ENCODE measurements around the gene IGF1R.
"Not testable (repeated sequence)": the region's sequence is repeated elsewhere in the genome, so short reads cannot be mapped to it uniquely, and the experiment has no call there.

IGF1R gene

GRCh38 chr15:98956796-98957553 is 308.6 kb downstream of the IGF1R start:
- Histone ChIP-seq H3K27me3 (ENCODE audit: control insufficient read depth in 1 of 2, insufficient read depth in 2 of 2, low read length in 2 of 2) (no peaks in the 10 kb centered on the region), H3K27ac (ENCODE audit: low read depth, low read length) (no peak overlapping the region), H3K9ac (ENCODE audit: low read depth in 1 of 2, low read length in 2 of 2) (no peak overlapping the region), H3K4me3 (ENCODE audit: low read depth in 1 of 2, low read length in 2 of 2) (no peak overlapping the region), H3K4me1 (ENCODE audit: control insufficient read depth in 1 of 2, insufficient read depth in 2 of 2, low read length in 2 of 2) (peaks cover 0 to 4% of the 10 kb centered on the region in 2 donors), H3K36me3 (ENCODE audit: control insufficient read depth in 1 of 2, insufficient read depth in 2 of 2, low read length in 2 of 2) (peaks cover 16 to 45% of the 10 kb centered on the region in 2 donors), H3K9me3 (ENCODE audit: control insufficient read depth in 1 of 2, low read length in 2 of 2) (peaks cover 6 to 7% of the 10 kb centered on the region in 2 donors)

DNA sequence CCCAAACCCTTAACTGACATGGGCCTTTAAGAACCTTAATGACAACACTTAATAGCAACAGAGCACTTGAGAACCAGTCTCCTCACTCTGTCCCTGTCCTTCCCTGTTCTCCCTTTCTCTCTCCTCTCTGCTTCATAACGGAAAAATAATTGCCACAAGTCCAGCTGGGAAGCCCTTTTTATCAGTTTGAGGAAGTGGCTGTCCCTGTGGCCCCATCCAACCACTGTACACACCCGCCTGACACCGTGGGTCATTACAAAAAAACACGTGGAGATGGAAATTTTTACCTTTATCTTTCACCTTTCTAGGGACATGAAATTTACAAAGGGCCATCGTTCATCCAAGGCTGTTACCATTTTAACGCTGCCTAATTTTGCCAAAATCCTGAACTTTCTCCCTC is 309.3 kb downstream of the IGF1R start:
- no peak overlapping the region for H3K27ac ChIP-seq (ENCODE audit: low read depth, low read length)
- H3K4me1 ChIP-seq (ENCODE audit: control insufficient read depth in 1 of 2, insufficient read depth in 2 of 2, low read length in 2 of 2): no peaks in the 10 kb centered on the region
- no peaks in the 10 kb centered on the region for H3K27me3 ChIP-seq (ENCODE audit: control insufficient read depth in 1 of 2, insufficient read depth in 2 of 2, low read length in 2 of 2)
- no peak overlapping the region for H3K9ac ChIP-seq (ENCODE audit: low read depth in 1 of 2, low read length in 2 of 2)
- peaks cover 7 to 10% of the 10 kb centered on the region in 2 donors for H3K9me3 ChIP-seq (ENCODE audit: control insufficient read depth in 1 of 2, low read length in 2 of 2)
- no peak overlapping the region for H3K4me3 ChIP-seq (ENCODE audit: low read depth in 1 of 2, low read length in 2 of 2)
- H3K36me3 ChIP-seq (ENCODE audit: control insufficient read depth in 1 of 2, insufficient read depth in 2 of 2, low read length in 2 of 2): peaks cover 17 to 48% of the 10 kb centered on the region in 2 donors

GRCh38 chr15:98958076-98958475 is 309.7 kb downstream of the IGF1R start:
- peaks cover 7 to 11% of the 10 kb centered on the region in 2 donors for H3K9me3 ChIP-seq (ENCODE audit: control insufficient read depth in 1 of 2, low read length in 2 of 2)

GRCh38 chr15:98958918-98959639 is 310.7 kb downstream of the IGF1R start:
- Histone ChIP-seq H3K9me3 (ENCODE audit: control insufficient read depth in 1 of 2, low read length in 2 of 2) (peaks cover 7 to 11% of the 10 kb centered on the region in 2 donors), H3K4me1 (ENCODE audit: control insufficient read depth in 1 of 2, insufficient read depth in 2 of 2, low read length in 2 of 2) (no peaks in the 10 kb centered on the region), H3K9ac (ENCODE audit: low read depth in 1 of 2, low read length in 2 of 2) (no peak overlapping the region), H3K36me3 (ENCODE audit: control insufficient read depth in 1 of 2, insufficient read depth in 2 of 2, low read length in 2 of 2) (peaks cover 17 to 50% of the 10 kb centered on the region in 2 donors), H3K27me3 (ENCODE audit: control insufficient read depth in 1 of 2, insufficient read depth in 2 of 2, low read length in 2 of 2) (no peaks in the 10 kb centered on the region), H3K27ac (ENCODE audit: low read depth, low read length) (no peak overlapping the region), H3K4me3 (ENCODE audit: low read depth in 1 of 2, low read length in 2 of 2) (no peak overlapping the region)

More at GRCh38 chr15:98958076-98958475, 309.7 kb downstream of the IGF1R start:
- no peaks in the 10 kb centered on the region for H3K27me3 ChIP-seq (ENCODE audit: control insufficient read depth in 1 of 2, insufficient read depth in 2 of 2, low read length in 2 of 2)
- peaks cover 17 to 50% of the 10 kb centered on the region in 2 donors for H3K36me3 ChIP-seq (ENCODE audit: control insufficient read depth in 1 of 2, insufficient read depth in 2 of 2, low read length in 2 of 2)
- no peak overlapping the region for H3K27ac ChIP-seq (ENCODE audit: low read depth, low read length)
- no peaks in the 10 kb centered on the region for H3K4me1 ChIP-seq (ENCODE audit: control insufficient read depth in 1 of 2, insufficient read depth in 2 of 2, low read length in 2 of 2)
- H3K9ac ChIP-seq (ENCODE audit: low read depth in 1 of 2, low read length in 2 of 2): no peak overlapping the region
- no peak overlapping the region for H3K4me3 ChIP-seq (ENCODE audit: low read depth in 1 of 2, low read length in 2 of 2)

- Histone ChIP-seq H3K27ac (ENCODE audit: low read depth, low read length) (no peak overlapping the region), H3K36me3 (ENCODE audit: control insufficient read depth in 1 of 2, insufficient read depth in 2 of 2, low read length in 2 of 2) (peaks cover 17 to 50% of the 10 kb centered on the region in 2 donors), H3K27me3 (ENCODE audit: control insufficient read depth in 1 of 2, insufficient read depth in 2 of 2, low read length in 2 of 2) (no peaks in the 10 kb centered on the region)
These were observed 311.3 kb downstream of the IGF1R start for GRCh38 chr15:98959640-98960007.

DNA sequence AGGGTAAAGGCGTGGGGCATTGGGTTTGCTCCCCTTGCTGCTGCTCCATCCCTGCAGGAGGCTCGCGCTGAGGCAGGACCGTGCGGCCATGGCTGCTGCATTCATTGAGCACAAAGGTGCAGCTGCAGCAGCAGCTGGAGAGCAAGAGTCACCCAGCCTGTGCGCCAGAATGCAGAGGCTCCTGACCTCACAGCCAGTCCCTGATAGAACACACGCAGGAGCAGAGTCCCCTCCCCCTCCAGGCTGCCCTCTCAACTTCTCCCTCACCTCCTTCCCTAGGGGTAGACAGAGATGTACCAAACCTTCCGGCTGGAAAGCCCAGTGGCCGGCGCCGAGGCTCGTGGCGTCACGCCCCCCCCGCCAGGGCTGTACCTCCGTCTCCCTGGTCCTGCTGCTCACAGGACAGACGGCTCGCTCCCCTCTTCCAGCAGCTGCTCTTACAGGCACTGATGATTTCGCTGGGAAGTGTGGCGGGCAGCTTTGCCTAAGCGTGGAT is 312.3 kb downstream of the IGF1R start:
- H3K4me3 ChIP-seq (ENCODE audit: low read depth in 1 of 2, low read length in 2 of 2): no peak overlapping the region
- peaks cover 17 to 50% of the 10 kb centered on the region in 2 donors for H3K36me3 ChIP-seq (ENCODE audit: control insufficient read depth in 1 of 2, insufficient read depth in 2 of 2, low read length in 2 of 2)
- H3K27me3 ChIP-seq (ENCODE audit: control insufficient read depth in 1 of 2, insufficient read depth in 2 of 2, low read length in 2 of 2): no peaks in the 10 kb centered on the region
- H3K4me1 ChIP-seq (ENCODE audit: control insufficient read depth in 1 of 2, insufficient read depth in 2 of 2, low read length in 2 of 2): no peaks in the 10 kb centered on the region
- no peak overlapping the region for H3K27ac ChIP-seq (ENCODE audit: low read depth, low read length)
- no peak overlapping the region for H3K9ac ChIP-seq (ENCODE audit: low read depth in 1 of 2, low read length in 2 of 2)
- H3K9me3 ChIP-seq (ENCODE audit: control insufficient read depth in 1 of 2, low read length in 2 of 2): peaks cover 7 to 11% of the 10 kb centered on the region in 2 donors

More at GRCh38 chr15:98959640-98960007, 311.3 kb downstream of the IGF1R start:
- H3K4me1 ChIP-seq (ENCODE audit: control insufficient read depth in 1 of 2, insufficient read depth in 2 of 2, low read length in 2 of 2): no peaks in the 10 kb centered on the region
- H3K9me3 ChIP-seq (ENCODE audit: control insufficient read depth in 1 of 2, low read length in 2 of 2): peaks cover 7 to 11% of the 10 kb centered on the region in 2 donors
- no peak overlapping the region for H3K4me3 ChIP-seq (ENCODE audit: low read depth in 1 of 2, low read length in 2 of 2)
- no peak overlapping the region for H3K9ac ChIP-seq (ENCODE audit: low read depth in 1 of 2, low read length in 2 of 2)

GRCh38 chr15:98963444-98963843 is 315.1 kb downstream of the IGF1R start:
- H3K4me1 ChIP-seq (ENCODE audit: control insufficient read depth in 1 of 2, insufficient read depth in 2 of 2, low read length in 2 of 2): no peaks in the 10 kb centered on the region
- no peak overlapping the region for H3K9ac ChIP-seq (ENCODE audit: low read depth in 1 of 2, low read length in 2 of 2)
- H3K36me3 ChIP-seq (ENCODE audit: control insufficient read depth in 1 of 2, insufficient read depth in 2 of 2, low read length in 2 of 2): peaks cover 11 to 35% of the 10 kb centered on the region in 2 donors
- no peak overlapping the region for H3K27ac ChIP-seq (ENCODE audit: low read depth, low read length)
- H3K9me3 ChIP-seq (ENCODE audit: control insufficient read depth in 1 of 2, low read length in 2 of 2): peaks cover 7 to 11% of the 10 kb centered on the region in 2 donors
- H3K27me3 ChIP-seq (ENCODE audit: control insufficient read depth in 1 of 2, insufficient read depth in 2 of 2, low read length in 2 of 2): no peaks in the 10 kb centered on the region
- H3K4me3 ChIP-seq (ENCODE audit: low read depth in 1 of 2, low read length in 2 of 2): no peak overlapping the region

- Histone ChIP-seq H3K4me1 (ENCODE audit: control insufficient read depth in 1 of 2, insufficient read depth in 2 of 2, low read length in 2 of 2) (no peaks in the 10 kb centered on the region), H3K4me3 (ENCODE audit: low read depth in 1 of 2, low read length in 2 of 2) (no peak overlapping the region), H3K27ac (ENCODE audit: low read depth, low read length) (no peak overlapping the region), H3K27me3 (ENCODE audit: control insufficient read depth in 1 of 2, insufficient read depth in 2 of 2, low read length in 2 of 2) (no peaks in the 10 kb centered on the region), H3K36me3 (ENCODE audit: control insufficient read depth in 1 of 2, insufficient read depth in 2 of 2, low read length in 2 of 2) (peaks cover 11 to 26% of the 10 kb centered on the region in 2 donors), H3K9me3 (ENCODE audit: control insufficient read depth in 1 of 2, low read length in 2 of 2) (peaks cover 7 to 11% of the 10 kb centered on the region in 2 donors), H3K9ac (ENCODE audit: low read depth in 1 of 2, low read length in 2 of 2) (no peak overlapping the region)
These were observed 316.3 kb downstream of the IGF1R start for GRCh38 chr15:98964466-98965133.

DNA sequence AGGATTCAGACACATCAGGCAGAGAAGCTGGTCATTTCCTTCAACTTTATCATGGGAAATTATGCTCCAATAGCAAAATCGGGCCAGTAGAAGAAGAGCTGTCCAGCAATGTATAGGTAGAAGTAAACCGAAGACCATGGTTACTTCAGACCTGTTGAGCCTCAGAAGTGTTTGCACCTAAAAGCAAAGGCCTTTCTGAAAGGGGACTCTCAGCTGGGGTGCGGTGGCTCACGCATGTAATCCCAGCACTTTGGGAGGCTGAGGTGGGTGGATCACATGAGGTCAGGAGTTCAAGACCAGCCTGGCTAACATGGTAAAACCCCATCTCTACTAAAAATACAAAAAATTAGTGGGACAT is 316.8 kb downstream of the IGF1R start:
- H3K27ac ChIP-seq (ENCODE audit: low read depth, low read length); H3K9ac ChIP-seq (ENCODE audit: low read depth in 1 of 2, low read length in 2 of 2); H3K4me1 ChIP-seq (ENCODE audit: control insufficient read depth in 1 of 2, insufficient read depth in 2 of 2, low read length in 2 of 2): not testable (repeated sequence)

GRCh38 chr15:98965597-98965996 is 317.3 kb downstream of the IGF1R start:
- H3K4me1 ChIP-seq (ENCODE audit: control insufficient read depth in 1 of 2, insufficient read depth in 2 of 2, low read length in 2 of 2): no peaks in the 10 kb centered on the region
- H3K9ac ChIP-seq (ENCODE audit: low read depth in 1 of 2, low read length in 2 of 2): no peak overlapping the region
- H3K36me3 ChIP-seq (ENCODE audit: control insufficient read depth in 1 of 2, insufficient read depth in 2 of 2, low read length in 2 of 2): peaks cover 11 to 22% of the 10 kb centered on the region in 2 donors
- H3K4me3 ChIP-seq (ENCODE audit: low read depth in 1 of 2, low read length in 2 of 2): no peak overlapping the region
- no peak overlapping the region for H3K27ac ChIP-seq (ENCODE audit: low read depth, low read length)
- H3K9me3 ChIP-seq (ENCODE audit: control insufficient read depth in 1 of 2, low read length in 2 of 2): peaks cover 7 to 11% of the 10 kb centered on the region in 2 donors
- no peaks in the 10 kb centered on the region for H3K27me3 ChIP-seq (ENCODE audit: control insufficient read depth in 1 of 2, insufficient read depth in 2 of 2, low read length in 2 of 2)

More for the DNA sequence above, 316.8 kb downstream of the IGF1R start:
- not testable (repeated sequence) for H3K4me3 ChIP-seq (ENCODE audit: low read depth in 1 of 2, low read length in 2 of 2); H3K27me3 ChIP-seq (ENCODE audit: control insufficient read depth in 1 of 2, insufficient read depth in 2 of 2, low read length in 2 of 2)
- Histone ChIP-seq H3K36me3 (ENCODE audit: control insufficient read depth in 1 of 2, insufficient read depth in 2 of 2, low read length in 2 of 2) (peaks cover 11 to 26% of the 10 kb centered on the region in 2 donors), H3K9me3 (ENCODE audit: control insufficient read depth in 1 of 2, low read length in 2 of 2) (peaks cover 7 to 11% of the 10 kb centered on the region in 2 donors)
